IMR-90 (cell line): ENCODE data around the gene FGF19. TPM values are rescaled to one million over a fixed set of nuclear protein-coding genes. Genes with fewer than 3 reads are reported as not detected.

Source experiments
- ATAC-seq: fragments of 200-7000 bp; cut with Tn5 transposase; 2 replicates; pipeline ENCODE4 v1.9.1; 2020; ENCODE audit warnings: low read depth, mild to moderate bottlenecking, moderate library complexity
- BruUV-seq: library from RNA; stranded (reverse); fragments of 400-500 nt; replicated peaks from 2 replicates; lab custom pipeline; 2021; lab: Mats Ljungman, UMichigan
- CTCF ChIA-PET: fragments of 300-600 bp; formaldehyde crosslinking; extraction: SDS; loops from one replicate; lab custom pipeline; 2021; ENCODE audit warnings: antibody characterized with exemption; lab: Yijun Ruan, JAX
- POLR2A ChIA-PET: fragments of 300-600 bp; sonication (Branson Sonifier 250); formaldehyde crosslinking; loops from one replicate; lab custom pipeline; 2022; ENCODE audit warnings: antibody characterized with exemption; ENCODE audit not compliant: unreplicated experiment; lab: Charles Lee
- DNase-seq: peaks from one replicate; pipeline ENCODE4 v3.0.0; 2013
- H2AFZ ChIP-seq: replicated peaks from 2 replicates; pipeline ENCODE3; 2013; ENCODE audit warnings: low read length, mild to moderate bottlenecking; ENCODE audit not compliant: poor library complexity
- H2AK5ac ChIP-seq: 2 replicates; pipeline ENCODE4 v1.6.1; 2013; ENCODE audit warnings: low read depth, low read length, inconsistent platforms
- H2AK9ac ChIP-seq: replicated peaks from 2 replicates; pipeline ENCODE3; 2013; ENCODE audit warnings: mild to moderate bottlenecking, low read depth, low read length, moderate library complexity; ENCODE audit not compliant: poor library complexity
- H2BK120ac ChIP-seq: 2 replicates; pipeline ENCODE4 v1.6.1; 2013; ENCODE audit warnings: low read depth, low read length, inconsistent platforms
- H2BK15ac ChIP-seq: 3 replicates; pipeline ENCODE4 v1.6.1; 2013; ENCODE audit warnings: low read depth, low read length, inconsistent platforms
- H2BK20ac ChIP-seq: 2 replicates; pipeline ENCODE4 v1.6.1; 2013; ENCODE audit warnings: low read depth, mild to moderate bottlenecking, inconsistent platforms, low read length, moderate library complexity
- H2BK5ac ChIP-seq: 2 replicates; pipeline ENCODE4 v1.6.1; 2013; ENCODE audit warnings: mild to moderate bottlenecking, low read depth, low read length, inconsistent platforms; ENCODE audit not compliant: poor library complexity, severe bottlenecking
- H3K14ac ChIP-seq: replicated peaks from 2 replicates; pipeline ENCODE4 v1.6.1; 2013; ENCODE audit warnings: low read depth, low read length, inconsistent platforms
- H3K18ac ChIP-seq: 2 replicates; pipeline ENCODE4 v1.6.1; 2013; ENCODE audit warnings: low read depth, low read length, control low read depth
- H3K23ac ChIP-seq: 2 replicates; pipeline ENCODE4 v1.6.1; 2013; ENCODE audit warnings: low read depth, low read length, inconsistent platforms
- H3K27ac ChIP-seq: 2 replicates; pipeline ENCODE4 v1.5.1; 2013; ENCODE audit warnings: mild to moderate bottlenecking, control low read depth, low read length; ENCODE audit not compliant: insufficient read depth
- H3K27me3 ChIP-seq: 2 replicates; pipeline ENCODE4 v1.6.1; 2013; ENCODE audit warnings: low read length; ENCODE audit not compliant: control insufficient read depth, insufficient read depth
- H3K36me3 ChIP-seq: 2 replicates; pipeline ENCODE4 v1.6.1; 2013; ENCODE audit warnings: low read length, mixed read lengths; ENCODE audit not compliant: control insufficient read depth, insufficient read depth
- H3K4ac ChIP-seq: 2 replicates; pipeline ENCODE4 v1.6.1; 2013; ENCODE audit warnings: low read depth, low read length, inconsistent platforms
- H3K4me1 ChIP-seq: 2 replicates; pipeline ENCODE4 v1.6.1; 2013; ENCODE audit warnings: low read length, mixed read lengths; ENCODE audit not compliant: control insufficient read depth, insufficient read depth
- H3K4me2 ChIP-seq: 2 replicates; pipeline ENCODE4 v1.6.1; 2013; ENCODE audit warnings: low read depth, mild to moderate bottlenecking, control low read depth, low read length, moderate library complexity
- H3K4me3 ChIP-seq: 2 replicates; pipeline ENCODE4 v1.5.1; 2013; ENCODE audit warnings: low read depth, mild to moderate bottlenecking, control low read depth, low read length, moderate library complexity; ENCODE audit not compliant: insufficient read depth
- H3K56ac ChIP-seq: 2 replicates; pipeline ENCODE4 v1.6.1; 2013; ENCODE audit warnings: low read length, inconsistent platforms; ENCODE audit not compliant: insufficient read depth; ENCODE audit errors: extremely low read depth
- H3K79me1 ChIP-seq, 2 experiments: 2 replicates each; pipeline ENCODE4 v1.6.1; 2013; ENCODE audit warnings: low read length in 2 of 2, inconsistent platforms in 1 of 2, low read depth in 1 of 2
- H3K9ac ChIP-seq: 2 replicates; pipeline ENCODE4 v1.6.1; 2013; ENCODE audit warnings: low read depth, low read length, control low read depth
- H3K9me1 ChIP-seq: 2 replicates; pipeline ENCODE4 v1.6.1; 2013; ENCODE audit warnings: low read length, inconsistent platforms; ENCODE audit not compliant: insufficient read depth
- H3K9me3 ChIP-seq: 2 replicates; pipeline ENCODE4 v1.6.1; 2013; ENCODE audit warnings: low read length; ENCODE audit not compliant: control insufficient read depth, insufficient read depth
- H4K20me1 ChIP-seq: 2 replicates; pipeline ENCODE4 v1.6.1; 2013; ENCODE audit warnings: low read length, inconsistent platforms; ENCODE audit not compliant: insufficient read depth
- H4K5ac ChIP-seq: 2 replicates; pipeline ENCODE4 v1.6.1; 2013; ENCODE audit warnings: mild to moderate bottlenecking, low read depth, low read length, control low read depth
- H4K8ac ChIP-seq, 2 experiments: 2 replicates each; pipeline ENCODE4 v1.6.1; 2013; ENCODE audit warnings: low read depth in 2 of 2, low read length in 2 of 2, control low read depth in 1 of 2, inconsistent platforms in 1 of 2
- H4K91ac ChIP-seq: 2 replicates; pipeline ENCODE4 v1.6.1; 2013; ENCODE audit warnings: low read depth, low read length, inconsistent platforms; ENCODE audit not compliant: insufficient read depth
- CEBPB ChIP-seq: IDR thresholded peaks from 2 replicates; pipeline ENCODE4 v1.6.1; 2012; ENCODE audit warnings: low read depth, low read length, improper control_type of control experiment
- CHD1 ChIP-seq: IDR thresholded peaks from 2 replicates; pipeline ENCODE4 v1.6.1; 2012; ENCODE audit warnings: low read depth, low read length, improper control_type of control experiment
- POLR2A ChIP-seq: IDR thresholded peaks from 2 replicates; pipeline ENCODE4 v1.6.1; 2012; ENCODE audit warnings: mild to moderate bottlenecking, low read depth, low read length
- RCOR1 ChIP-seq: IDR thresholded peaks from 2 replicates; pipeline ENCODE4 v1.6.1; 2012; ENCODE audit warnings: mild to moderate bottlenecking, low read length, improper control_type of control experiment; ENCODE audit not compliant: insufficient replicate concordance
- WGBS, 2 experiments: methylation state at CpG; one replicate each; pipeline versions ENCODE4 v1.1.5 to v1.1.7; 2013; ENCODE audit warnings: missing lambda C conversion rate in 2 of 2; ENCODE audit not compliant: insufficient read length in 1 of 2; ENCODE audit errors: extremely low coverage in 2 of 2; 5-methylcytosine and 5-hydroxymethylcytosine counted together
- dilution Hi-C: fragments of 300-500 bp; cut with HindIII; formaldehyde crosslinking; loops from one replicate; pipeline ENCODE4 v1.14.3; 2018; ENCODE audit warnings: low sequenced_read_pairs; ENCODE audit not compliant: unreplicated experiment
- in situ Hi-C: fragments of 300-500 bp; cut with MboI; formaldehyde crosslinking; loops from 3 replicates; pipeline ENCODE4 v1.14.3; 2019; ENCODE audit warnings: low sequenced_read_pairs, inconsistent platforms, mixed read lengths
- intact Hi-C: fragments of 100-400 bp; cut with micrococcal nuclease; formaldehyde crosslinking; loops from 2 replicates; pipeline ENCODE4 v1.10.0; 2022
- polyA plus RNA-seq, 3 experiments: library from polyadenylated mRNA; depleted of rRNA; stranded (reverse); fragments of >200 nt; gene quantifications; 2 replicates each; pipeline ENCODE4 v1.2.3, GENCODE V29; 2012; ENCODE audit warnings: low replicate concordance in 1 of 3
- total RNA-seq: library from RNA; depleted of rRNA; stranded (reverse); fragments of >200 nt; gene quantifications from 2 replicates; pipeline ENCODE4 v1.2.3, GENCODE V29; 2012

FGF19 gene
- total and polyA plus RNA-seq, 2 of the 4 experiments (the other 2 are of a cell fraction), result not detected

- no TSS peak for BruUV-seq
- in situ Hi-C loops (loop anchor here (25.0 kb wide), 2 partner anchors 716 to 1041 kb away; no protein-coding TSS in a partner anchor), intact Hi-C loops (no loop called here), dilution Hi-C loops (no loop called here)
- Histone ChIP-seq H3K27ac (no peak overlapping the region), H3K9me1 (no peaks in the 10 kb centered on the region), H3K23ac (no peak overlapping the region), H3K14ac (no peak overlapping the region), H3K27me3 (no peaks in the 10 kb centered on the region), H3K4me3 (no peak overlapping the region), H3K79me1 (peaks cover 5 to 43% of the 10 kb centered on the region in 2 experiments; a peak in 3 of 4 replicates), H2BK120ac (no peak overlapping the region), H4K5ac (no peak overlapping the region), H3K9me3 (no peaks in the 10 kb centered on the region), H4K91ac (no peak overlapping the region), H2BK15ac (no peak overlapping the region), H4K8ac (no peak overlapping the region), H3K56ac (no peak overlapping the region), H3K4ac (no peak overlapping the region), H3K18ac (no peak overlapping the region), H2BK20ac (no peak overlapping the region), H2AK9ac (no peak overlapping the region), H3K9ac (no peak overlapping the region), H3K4me2 (no peak overlapping the region), H3K36me3 (peaks cover 52% of the 10 kb centered on the region), H2BK5ac (no peak overlapping the region), H3K4me1 (peaks cover 10% of the 10 kb centered on the region; the same call in 1 of the 2 replicates), H2AK5ac (no peak overlapping the region), H4K20me1 (peaks cover 73% of the 10 kb centered on the region), H2AFZ (no peak overlapping the region)
- ChIA-PET POLR2A (no interaction called here), CTCF (no interaction called here)
- no peak for DNase-seq
- ATAC-seq, result no peak
- TF ChIP-seq POLR2A (0 out of 2 replicates have a peak, but pooled peaks have one; percentile 4), CHD1 (no peak), CEBPB (0 out of 2 replicates have a peak, but pooled peaks have one; percentile 15), RCOR1 (no peak)
- 90% methylated on average over 2 of the region's 23 CpGs; no CpG with 5 or more reads in 1 of the 2 experiments for WGBS, 2 experiments
Observed at GRCh38 chr11:69653406-69653960, 50.3 kb downstream of the FGF19 start.
